Endothelial cell of umbilical vein (primary cell): Measurements from ENCODE around the gene THEMIS.

ENCODE experiments used
- CTCF ChIP-seq, 2 donors: IDR thresholded peaks; 1 replicate in 1 of 2; 2 replicates in 1 of 2; pipeline ENCODE4 v1.5.1; 2011; ENCODE audit warnings: low read length in 2 of 2, mild to moderate bottlenecking in 2 of 2, moderate library complexity in 2 of 2, control low read depth in 1 of 2, inconsistent platforms in 1 of 2, low read depth in 1 of 2; ENCODE audit not compliant: insufficient read depth in 1 of 2; ENCODE audit errors: extremely low read depth in 1 of 2
- EZH2 ChIP-seq: IDR thresholded peaks from 2 replicates; pipeline ENCODE4 v1.6.1; 2012; ENCODE audit warnings: borderline replicate concordance, low read depth, mild to moderate bottlenecking, moderate library complexity, low read length, inconsistent platforms; ENCODE audit not compliant: severe bottlenecking
- POLR2AphosphoS5 ChIP-seq: IDR thresholded peaks from 2 replicates; pipeline ENCODE4 v1.6.1; 2012; ENCODE audit warnings: low read depth, mild to moderate bottlenecking, control low read depth, low read length, moderate library complexity; ENCODE audit not compliant: insufficient read depth

DNA sequence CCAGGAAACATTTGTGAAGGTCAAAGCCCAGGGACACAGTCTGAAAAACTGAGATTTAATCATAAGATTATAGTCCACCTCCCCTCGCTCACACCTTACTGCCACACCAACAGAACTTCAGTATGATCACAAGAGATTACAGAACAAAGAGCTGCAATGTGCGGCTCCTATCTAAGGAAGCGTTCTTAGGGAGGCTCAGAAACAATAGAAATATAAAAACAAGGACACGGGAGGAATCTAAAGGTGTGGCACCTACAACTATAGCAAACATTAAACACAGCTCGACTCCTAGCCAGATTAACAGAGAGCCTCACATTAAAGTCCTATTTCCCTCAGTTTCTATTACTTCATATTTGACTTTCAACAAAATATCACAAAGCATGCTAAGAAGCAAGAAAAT, 40.4 kb upstream of the THEMIS start:
- TF ChIP-seq CTCF (IDR thresholded peaks at IDR 0.05; ENCODE audit: extremely low read depth in 1 of 2, insufficient read depth in 1 of 2, low read depth in 1 of 2, low read length in 2 of 2), result no peak
- no peak for TF ChIP-seq EZH2
- TF ChIP-seq POLR2AphosphoS5, result no peak
